ENCODE results near the gene ZNF536.

DNA sequence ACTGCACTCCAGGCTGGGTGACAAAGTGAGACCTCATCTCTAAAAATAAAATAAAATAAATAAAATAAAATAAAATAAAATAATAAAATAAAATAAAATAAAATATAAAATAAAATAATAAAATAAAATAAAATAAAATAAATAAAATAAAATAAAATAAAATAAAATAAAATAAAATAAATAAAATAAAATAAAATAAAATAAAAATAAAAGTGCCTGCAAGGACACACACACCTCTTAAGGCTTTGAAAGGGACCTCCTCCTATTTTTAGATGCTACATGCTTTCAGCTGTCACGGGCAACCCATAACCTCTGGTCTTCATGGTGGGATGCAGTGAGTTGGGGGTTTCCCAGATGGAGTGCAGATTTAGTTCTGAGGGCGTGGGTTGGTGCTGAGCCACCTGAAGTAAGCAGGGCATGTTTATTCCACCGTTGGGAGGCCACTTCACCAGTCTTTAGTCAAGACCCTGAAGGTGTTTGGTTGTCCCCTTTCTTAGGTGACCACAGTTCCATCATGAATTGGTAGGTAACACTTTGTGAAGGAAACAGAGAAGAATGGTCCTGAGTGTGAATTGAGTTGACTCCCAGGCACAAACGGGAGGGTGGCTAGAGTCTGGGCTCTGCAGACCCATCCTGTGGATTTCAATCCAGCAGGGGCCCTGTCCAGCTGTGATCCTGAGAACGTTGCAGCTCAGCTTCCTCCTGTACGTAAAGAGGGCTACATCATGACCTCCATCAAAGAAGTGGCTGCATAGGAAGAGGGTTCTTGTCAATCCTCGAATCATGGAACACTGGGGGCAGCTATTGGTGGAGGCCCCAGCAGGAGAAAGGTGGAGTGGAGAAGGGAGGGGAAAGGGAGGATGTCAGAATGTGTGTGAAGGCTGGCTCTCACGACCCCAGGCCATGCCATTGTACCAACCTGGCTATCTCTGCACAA lies 234.2 kb downstream of the ZNF536 start:
- TF ChIP-seq, protein P1, sequence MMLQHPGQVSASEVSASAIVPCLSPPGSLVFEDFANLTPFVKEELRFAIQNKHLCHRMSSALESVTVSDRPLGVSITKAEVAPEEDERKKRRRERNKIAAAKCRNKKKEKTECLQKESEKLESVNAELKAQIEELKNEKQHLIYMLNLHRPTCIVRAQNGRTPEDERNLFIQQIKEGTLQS (CRISPR knock-in tag; conservative IDR thresholded peaks at IDR 0.05) = no peak
- TF ChIP-seq NR3C1 (CRISPR knock-in tag; conservative IDR thresholded peaks at IDR 0.05; ENCODE audit: low read depth) (no peak), ESRRA (CRISPR knock-in tag; IDR thresholded peaks at IDR 0.05; ENCODE audit: borderline replicate concordance) (no peak), TEAD1 (CRISPR knock-in tag; IDR thresholded peaks at IDR 0.05) (no peak), TCF7 (CRISPR knock-in tag; IDR thresholded peaks at IDR 0.05; ENCODE audit: low read depth) (no peak), TEAD4 (CRISPR knock-in tag; IDR thresholded peaks at IDR 0.05) (no peak), SP1 (CRISPR knock-in tag; conservative IDR thresholded peaks at IDR 0.05) (no peak)
- TF ChIP-seq, protein P2, sequence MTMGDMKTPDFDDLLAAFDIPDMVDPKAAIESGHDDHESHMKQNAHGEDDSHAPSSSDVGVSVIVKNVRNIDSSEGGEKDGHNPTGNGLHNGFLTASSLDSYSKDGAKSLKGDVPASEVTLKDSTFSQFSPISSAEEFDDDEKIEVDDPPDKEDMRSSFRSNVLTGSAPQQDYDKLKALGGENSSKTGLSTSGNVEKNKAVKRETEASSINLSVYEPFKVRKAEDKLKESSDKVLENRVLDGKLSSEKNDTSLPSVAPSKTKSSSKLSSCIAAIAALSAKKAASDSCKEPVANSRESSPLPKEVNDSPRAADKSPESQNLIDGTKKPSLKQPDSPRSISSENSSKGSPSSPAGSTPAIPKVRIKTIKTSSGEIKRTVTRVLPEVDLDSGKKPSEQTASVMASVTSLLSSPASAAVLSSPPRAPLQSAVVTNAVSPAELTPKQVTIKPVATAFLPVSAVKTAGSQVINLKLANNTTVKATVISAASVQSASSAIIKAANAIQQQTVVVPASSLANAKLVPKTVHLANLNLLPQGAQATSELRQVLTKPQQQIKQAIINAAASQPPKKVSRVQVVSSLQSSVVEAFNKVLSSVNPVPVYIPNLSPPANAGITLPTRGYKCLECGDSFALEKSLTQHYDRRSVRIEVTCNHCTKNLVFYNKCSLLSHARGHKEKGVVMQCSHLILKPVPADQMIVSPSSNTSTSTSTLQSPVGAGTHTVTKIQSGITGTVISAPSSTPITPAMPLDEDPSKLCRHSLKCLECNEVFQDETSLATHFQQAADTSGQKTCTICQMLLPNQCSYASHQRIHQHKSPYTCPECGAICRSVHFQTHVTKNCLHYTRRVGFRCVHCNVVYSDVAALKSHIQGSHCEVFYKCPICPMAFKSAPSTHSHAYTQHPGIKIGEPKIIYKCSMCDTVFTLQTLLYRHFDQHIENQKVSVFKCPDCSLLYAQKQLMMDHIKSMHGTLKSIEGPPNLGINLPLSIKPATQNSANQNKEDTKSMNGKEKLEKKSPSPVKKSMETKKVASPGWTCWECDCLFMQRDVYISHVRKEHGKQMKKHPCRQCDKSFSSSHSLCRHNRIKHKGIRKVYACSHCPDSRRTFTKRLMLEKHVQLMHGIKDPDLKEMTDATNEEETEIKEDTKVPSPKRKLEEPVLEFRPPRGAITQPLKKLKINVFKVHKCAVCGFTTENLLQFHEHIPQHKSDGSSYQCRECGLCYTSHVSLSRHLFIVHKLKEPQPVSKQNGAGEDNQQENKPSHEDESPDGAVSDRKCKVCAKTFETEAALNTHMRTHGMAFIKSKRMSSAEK (CRISPR knock-in tag; IDR thresholded peaks at IDR 0.05; ENCODE audit: borderline replicate concordance) = no peak
- TF ChIP-seq, protein P3, sequence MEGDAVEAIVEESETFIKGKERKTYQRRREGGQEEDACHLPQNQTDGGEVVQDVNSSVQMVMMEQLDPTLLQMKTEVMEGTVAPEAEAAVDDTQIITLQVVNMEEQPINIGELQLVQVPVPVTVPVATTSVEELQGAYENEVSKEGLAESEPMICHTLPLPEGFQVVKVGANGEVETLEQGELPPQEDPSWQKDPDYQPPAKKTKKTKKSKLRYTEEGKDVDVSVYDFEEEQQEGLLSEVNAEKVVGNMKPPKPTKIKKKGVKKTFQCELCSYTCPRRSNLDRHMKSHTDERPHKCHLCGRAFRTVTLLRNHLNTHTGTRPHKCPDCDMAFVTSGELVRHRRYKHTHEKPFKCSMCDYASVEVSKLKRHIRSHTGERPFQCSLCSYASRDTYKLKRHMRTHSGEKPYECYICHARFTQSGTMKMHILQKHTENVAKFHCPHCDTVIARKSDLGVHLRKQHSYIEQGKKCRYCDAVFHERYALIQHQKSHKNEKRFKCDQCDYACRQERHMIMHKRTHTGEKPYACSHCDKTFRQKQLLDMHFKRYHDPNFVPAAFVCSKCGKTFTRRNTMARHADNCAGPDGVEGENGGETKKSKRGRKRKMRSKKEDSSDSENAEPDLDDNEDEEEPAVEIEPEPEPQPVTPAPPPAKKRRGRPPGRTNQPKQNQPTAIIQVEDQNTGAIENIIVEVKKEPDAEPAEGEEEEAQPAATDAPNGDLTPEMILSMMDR (IDR thresholded peaks at IDR 0.05) = no peak
- TF ChIP-seq, protein P4, sequence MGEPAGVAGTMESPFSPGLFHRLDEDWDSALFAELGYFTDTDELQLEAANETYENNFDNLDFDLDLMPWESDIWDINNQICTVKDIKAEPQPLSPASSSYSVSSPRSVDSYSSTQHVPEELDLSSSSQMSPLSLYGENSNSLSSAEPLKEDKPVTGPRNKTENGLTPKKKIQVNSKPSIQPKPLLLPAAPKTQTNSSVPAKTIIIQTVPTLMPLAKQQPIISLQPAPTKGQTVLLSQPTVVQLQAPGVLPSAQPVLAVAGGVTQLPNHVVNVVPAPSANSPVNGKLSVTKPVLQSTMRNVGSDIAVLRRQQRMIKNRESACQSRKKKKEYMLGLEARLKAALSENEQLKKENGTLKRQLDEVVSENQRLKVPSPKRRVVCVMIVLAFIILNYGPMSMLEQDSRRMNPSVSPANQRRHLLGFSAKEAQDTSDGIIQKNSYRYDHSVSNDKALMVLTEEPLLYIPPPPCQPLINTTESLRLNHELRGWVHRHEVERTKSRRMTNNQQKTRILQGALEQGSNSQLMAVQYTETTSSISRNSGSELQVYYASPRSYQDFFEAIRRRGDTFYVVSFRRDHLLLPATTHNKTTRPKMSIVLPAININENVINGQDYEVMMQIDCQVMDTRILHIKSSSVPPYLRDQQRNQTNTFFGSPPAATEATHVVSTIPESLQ (CRISPR knock-in tag; IDR thresholded peaks at IDR 0.05) = no peak
- TF ChIP-seq, protein P5, sequence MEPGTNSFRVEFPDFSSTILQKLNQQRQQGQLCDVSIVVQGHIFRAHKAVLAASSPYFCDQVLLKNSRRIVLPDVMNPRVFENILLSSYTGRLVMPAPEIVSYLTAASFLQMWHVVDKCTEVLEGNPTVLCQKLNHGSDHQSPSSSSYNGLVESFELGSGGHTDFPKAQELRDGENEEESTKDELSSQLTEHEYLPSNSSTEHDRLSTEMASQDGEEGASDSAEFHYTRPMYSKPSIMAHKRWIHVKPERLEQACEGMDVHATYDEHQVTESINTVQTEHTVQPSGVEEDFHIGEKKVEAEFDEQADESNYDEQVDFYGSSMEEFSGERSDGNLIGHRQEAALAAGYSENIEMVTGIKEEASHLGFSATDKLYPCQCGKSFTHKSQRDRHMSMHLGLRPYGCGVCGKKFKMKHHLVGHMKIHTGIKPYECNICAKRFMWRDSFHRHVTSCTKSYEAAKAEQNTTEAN (CRISPR knock-in tag; IDR thresholded peaks at IDR 0.05) = no peak
- TF ChIP-seq, protein P6, sequence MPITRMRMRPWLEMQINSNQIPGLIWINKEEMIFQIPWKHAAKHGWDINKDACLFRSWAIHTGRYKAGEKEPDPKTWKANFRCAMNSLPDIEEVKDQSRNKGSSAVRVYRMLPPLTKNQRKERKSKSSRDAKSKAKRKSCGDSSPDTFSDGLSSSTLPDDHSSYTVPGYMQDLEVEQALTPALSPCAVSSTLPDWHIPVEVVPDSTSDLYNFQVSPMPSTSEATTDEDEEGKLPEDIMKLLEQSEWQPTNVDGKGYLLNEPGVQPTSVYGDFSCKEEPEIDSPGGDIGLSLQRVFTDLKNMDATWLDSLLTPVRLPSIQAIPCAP (CRISPR knock-in tag; IDR thresholded peaks at IDR 0.05) = no peak
- TF ChIP-seq, protein P7, sequence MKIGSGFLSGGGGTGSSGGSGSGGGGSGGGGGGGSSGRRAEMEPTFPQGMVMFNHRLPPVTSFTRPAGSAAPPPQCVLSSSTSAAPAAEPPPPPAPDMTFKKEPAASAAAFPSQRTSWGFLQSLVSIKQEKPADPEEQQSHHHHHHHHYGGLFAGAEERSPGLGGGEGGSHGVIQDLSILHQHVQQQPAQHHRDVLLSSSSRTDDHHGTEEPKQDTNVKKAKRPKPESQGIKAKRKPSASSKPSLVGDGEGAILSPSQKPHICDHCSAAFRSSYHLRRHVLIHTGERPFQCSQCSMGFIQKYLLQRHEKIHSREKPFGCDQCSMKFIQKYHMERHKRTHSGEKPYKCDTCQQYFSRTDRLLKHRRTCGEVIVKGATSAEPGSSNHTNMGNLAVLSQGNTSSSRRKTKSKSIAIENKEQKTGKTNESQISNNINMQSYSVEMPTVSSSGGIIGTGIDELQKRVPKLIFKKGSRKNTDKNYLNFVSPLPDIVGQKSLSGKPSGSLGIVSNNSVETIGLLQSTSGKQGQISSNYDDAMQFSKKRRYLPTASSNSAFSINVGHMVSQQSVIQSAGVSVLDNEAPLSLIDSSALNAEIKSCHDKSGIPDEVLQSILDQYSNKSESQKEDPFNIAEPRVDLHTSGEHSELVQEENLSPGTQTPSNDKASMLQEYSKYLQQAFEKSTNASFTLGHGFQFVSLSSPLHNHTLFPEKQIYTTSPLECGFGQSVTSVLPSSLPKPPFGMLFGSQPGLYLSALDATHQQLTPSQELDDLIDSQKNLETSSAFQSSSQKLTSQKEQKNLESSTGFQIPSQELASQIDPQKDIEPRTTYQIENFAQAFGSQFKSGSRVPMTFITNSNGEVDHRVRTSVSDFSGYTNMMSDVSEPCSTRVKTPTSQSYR (CRISPR knock-in tag; IDR thresholded peaks at IDR 0.05) = no peak
- TF ChIP-seq, protein P8, sequence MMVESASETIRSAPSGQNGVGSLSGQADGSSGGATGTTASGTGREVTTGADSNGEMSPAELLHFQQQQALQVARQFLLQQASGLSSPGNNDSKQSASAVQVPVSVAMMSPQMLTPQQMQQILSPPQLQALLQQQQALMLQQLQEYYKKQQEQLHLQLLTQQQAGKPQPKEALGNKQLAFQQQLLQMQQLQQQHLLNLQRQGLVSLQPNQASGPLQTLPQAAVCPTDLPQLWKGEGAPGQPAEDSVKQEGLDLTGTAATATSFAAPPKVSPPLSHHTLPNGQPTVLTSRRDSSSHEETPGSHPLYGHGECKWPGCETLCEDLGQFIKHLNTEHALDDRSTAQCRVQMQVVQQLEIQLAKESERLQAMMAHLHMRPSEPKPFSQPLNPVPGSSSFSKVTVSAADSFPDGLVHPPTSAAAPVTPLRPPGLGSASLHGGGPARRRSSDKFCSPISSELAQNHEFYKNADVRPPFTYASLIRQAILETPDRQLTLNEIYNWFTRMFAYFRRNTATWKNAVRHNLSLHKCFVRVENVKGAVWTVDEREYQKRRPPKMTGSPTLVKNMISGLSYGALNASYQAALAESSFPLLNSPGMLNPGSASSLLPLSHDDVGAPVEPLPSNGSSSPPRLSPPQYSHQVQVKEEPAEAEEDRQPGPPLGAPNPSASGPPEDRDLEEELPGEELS (CRISPR knock-in tag; IDR thresholded peaks at IDR 0.05) = no peak
